ENCODE measurements around the gene GCNT2.

The GCNT2 gene

DNA sequence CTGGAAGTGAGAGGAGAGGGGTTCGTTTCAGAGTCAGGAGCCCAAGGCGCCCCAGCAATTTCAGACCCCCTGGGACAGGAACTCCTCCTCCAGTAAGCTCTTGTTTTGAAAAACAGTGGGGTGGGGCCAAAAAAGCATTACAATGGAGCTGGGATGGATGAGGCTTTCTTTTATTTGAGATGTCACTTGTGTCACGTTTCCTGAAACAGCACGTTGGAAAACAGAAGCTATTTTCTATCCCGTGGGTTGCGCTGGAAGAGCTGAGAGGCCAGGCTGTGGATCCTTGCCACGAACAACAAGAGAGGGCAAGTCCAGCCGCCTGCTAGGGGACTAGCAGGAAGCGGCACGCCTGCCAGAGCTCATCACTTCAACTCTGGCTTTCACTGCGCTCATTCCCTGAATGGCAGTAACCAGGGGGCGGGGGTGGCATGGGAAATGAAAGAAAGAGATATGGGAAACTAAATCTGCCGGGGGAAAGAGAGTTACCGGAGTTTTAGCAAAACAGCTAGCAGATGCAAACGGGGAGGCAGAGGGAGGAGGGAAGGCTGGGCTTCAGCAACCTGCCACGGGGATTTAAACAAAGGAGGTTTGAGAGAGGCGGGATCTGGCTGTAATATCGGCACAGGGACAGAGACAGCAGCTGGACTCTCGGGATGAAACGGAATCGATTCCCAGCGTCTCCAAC, 34.6 kb downstream of the GCNT2 start:
- TF ChIP-seq POLR2A (IDR thresholded peaks at IDR 0.05; ENCODE audit: low read depth, low read length) (no peak), POLR2AphosphoS5 (IDR thresholded peaks at IDR 0.05; ENCODE audit: low read depth, low read length) (no peak), TAF1 (IDR thresholded peaks at IDR 0.05; ENCODE audit: borderline replicate concordance, low read depth, low read length) (no peak)
- DNase-seq (ENCODE audit: insufficient read length) (no peak), FAIRE-seq (no peak)

- no peak for DNase-seq (ENCODE audit: insufficient read length)
- no peak for TF ChIP-seq POLR2AphosphoS5 (IDR thresholded peaks at IDR 0.05; ENCODE audit: low read depth, low read length)
- TF ChIP-seq TAF1 (IDR thresholded peaks at IDR 0.05; ENCODE audit: borderline replicate concordance, low read depth, low read length) = no peak
- TF ChIP-seq POLR2A (IDR thresholded peaks at IDR 0.05; ENCODE audit: low read depth, low read length) = no peak
- FAIRE-seq = no peak
Measured at GRCh38 chr6:10556589-10556988, 35.4 kb downstream of the GCNT2 start.

DNA sequence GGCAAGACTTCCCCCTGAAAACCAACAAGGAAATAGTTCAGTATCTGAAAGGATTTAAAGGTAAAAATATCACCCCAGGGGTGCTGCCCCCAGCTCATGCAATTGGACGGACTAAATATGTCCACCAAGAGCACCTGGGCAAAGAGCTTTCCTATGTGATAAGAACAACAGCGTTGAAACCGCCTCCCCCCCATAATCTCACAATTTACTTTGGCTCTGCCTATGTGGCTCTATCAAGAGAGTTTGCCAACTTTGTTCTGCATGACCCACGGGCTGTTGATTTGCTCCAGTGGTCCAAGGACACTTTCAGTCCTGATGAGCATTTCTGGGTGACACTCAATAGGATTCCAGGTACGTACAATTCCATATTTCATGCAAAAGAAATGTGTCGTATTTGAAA, 35.8 kb downstream of the GCNT2 start:
- no peak for FAIRE-seq
- TF ChIP-seq TAF1 (IDR thresholded peaks at IDR 0.05; ENCODE audit: borderline replicate concordance, low read depth, low read length) (no peak), POLR2AphosphoS5 (IDR thresholded peaks at IDR 0.05; ENCODE audit: low read depth, low read length) (no peak), POLR2A (IDR thresholded peaks at IDR 0.05; ENCODE audit: low read depth, low read length) (no peak)
- no peak for DNase-seq (ENCODE audit: insufficient read length)

DNA sequence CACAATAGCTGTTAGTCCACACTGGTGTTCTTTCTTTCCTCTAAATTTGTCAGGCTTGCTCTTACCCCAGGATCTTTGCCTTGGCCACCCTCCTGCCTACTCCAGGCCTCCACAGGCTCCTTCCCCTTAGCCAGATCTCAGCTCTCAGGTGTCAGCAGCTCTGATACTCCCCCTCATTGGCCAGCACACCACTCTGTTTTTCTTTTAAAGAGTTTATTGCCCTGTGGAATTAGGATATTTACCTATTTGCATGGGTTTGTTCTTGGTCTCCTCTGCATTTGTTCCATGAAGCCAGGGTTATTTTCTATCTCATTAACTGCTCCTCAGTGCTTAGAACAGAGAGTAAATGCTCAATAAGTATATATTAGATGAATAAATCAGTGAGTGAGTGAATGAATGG, 36.8 kb downstream of the GCNT2 start:
- FAIRE-seq (no peak), DNase-seq (ENCODE audit: insufficient read length) (no peak)
- TF ChIP-seq POLR2AphosphoS5 (IDR thresholded peaks at IDR 0.05; ENCODE audit: low read depth, low read length) (no peak), TAF1 (IDR thresholded peaks at IDR 0.05; ENCODE audit: borderline replicate concordance, low read depth, low read length) (no peak), POLR2A (IDR thresholded peaks at IDR 0.05; ENCODE audit: low read depth, low read length) (no peak)

DNA sequence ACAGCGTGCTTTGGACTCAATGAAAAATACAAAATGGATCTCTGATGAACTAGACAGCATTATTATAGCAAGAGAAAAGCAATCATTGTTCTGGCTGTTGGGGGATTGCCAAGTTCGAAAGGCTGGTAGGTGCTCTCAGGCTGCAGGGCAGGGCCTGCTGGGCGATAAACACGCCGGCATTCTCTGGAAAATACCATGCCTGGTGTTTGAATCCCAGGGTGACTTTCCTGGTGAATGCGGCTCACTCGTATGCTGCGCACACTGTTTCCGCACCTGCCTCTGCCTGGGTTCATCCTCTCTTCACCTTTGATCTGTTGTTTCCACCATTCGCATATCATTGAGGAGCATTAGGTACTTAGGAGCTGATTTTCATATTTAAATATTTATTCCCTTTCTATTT, 37.4 kb downstream of the GCNT2 start:
- DNase-seq (ENCODE audit: insufficient read length) (no peak), FAIRE-seq (no peak)
- TF ChIP-seq POLR2A (IDR thresholded peaks at IDR 0.05; ENCODE audit: low read depth, low read length) (no peak), TAF1 (IDR thresholded peaks at IDR 0.05; ENCODE audit: borderline replicate concordance, low read depth, low read length) (no peak), POLR2AphosphoS5 (IDR thresholded peaks at IDR 0.05; ENCODE audit: low read depth, low read length) (no peak)

- FAIRE-seq = no peak
- DNase-seq (ENCODE audit: insufficient read length) = no peak
- TF ChIP-seq POLR2AphosphoS5 (IDR thresholded peaks at IDR 0.05; ENCODE audit: low read depth, low read length) (no peak), TAF1 (IDR thresholded peaks at IDR 0.05; ENCODE audit: borderline replicate concordance, low read depth, low read length) (no peak), POLR2A (IDR thresholded peaks at IDR 0.05; ENCODE audit: low read depth, low read length) (no peak)
Measured at GRCh38 chr6:10559522-10560152, 38.5 kb downstream of the GCNT2 start.

DNA sequence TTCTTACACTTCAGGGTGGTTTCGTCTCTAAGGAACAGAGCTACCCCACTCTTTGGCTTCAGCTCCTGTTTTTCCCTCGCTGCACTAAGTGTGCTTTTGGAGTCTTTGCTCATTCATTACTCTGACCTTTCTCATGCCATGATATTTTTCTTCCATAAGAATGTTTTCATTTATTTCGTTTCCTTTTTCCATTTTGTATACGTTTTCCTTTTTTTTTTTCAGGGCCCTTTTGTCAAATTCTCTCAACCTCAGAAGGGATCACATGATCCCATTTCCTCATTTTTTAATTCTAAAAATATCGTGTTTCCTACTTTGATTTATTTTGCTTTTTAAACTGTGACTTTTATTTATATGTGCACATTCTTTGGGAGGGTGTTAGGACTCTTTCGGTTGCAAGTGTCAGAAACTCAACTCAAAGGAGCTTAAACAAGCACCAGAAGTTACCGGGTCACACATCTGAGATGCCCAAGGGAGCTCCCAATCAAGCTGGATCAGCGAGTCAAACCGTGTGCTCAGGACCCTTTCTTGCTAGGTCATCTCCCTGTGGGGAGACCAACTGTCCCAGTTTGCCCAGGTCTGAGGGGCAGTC, 40.6 kb downstream of the GCNT2 start:
- no peak for FAIRE-seq
- no peak for TF ChIP-seq TAF1 (IDR thresholded peaks at IDR 0.05; ENCODE audit: borderline replicate concordance, low read depth, low read length)
- no peak for TF ChIP-seq POLR2AphosphoS5 (IDR thresholded peaks at IDR 0.05; ENCODE audit: low read depth, low read length)
- TF ChIP-seq POLR2A (IDR thresholded peaks at IDR 0.05; ENCODE audit: low read depth, low read length) = no peak
- DNase-seq (ENCODE audit: insufficient read length) = no peak

DNA sequence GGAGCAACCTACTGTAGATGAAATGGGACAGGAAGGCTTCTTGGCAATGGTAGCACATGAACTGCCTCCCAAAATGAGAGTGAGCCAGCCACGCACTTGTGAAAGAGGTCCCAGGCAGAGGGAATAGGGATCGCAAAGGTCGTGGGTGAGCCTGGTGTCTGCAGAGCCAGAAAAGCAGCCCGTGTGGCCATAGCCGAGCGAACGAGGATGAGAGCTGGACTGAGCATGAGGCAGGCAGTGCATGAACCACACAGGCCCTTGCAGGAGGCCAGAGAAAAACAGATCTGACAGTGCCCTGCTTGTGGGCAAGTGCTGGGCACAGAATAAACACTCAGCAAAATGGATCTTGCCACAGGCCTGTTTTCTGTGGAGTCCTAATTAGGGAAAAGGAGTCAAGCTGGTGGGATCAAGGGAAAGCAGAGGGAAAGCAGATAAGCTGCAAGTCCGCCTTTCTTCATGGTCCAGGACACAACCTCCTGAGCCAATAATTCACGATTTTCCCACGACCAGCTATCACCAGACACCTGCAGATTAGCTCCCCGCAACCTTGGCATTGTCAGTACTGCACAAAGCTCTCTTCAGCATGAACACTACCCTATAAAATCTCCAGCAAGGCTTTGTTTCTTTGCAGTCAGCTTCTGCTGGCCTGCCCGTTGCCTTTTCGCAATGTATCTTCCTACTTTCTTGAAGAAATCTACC, 44.0 kb downstream of the GCNT2 start:
- FAIRE-seq = no peak
- no peak for DNase-seq (ENCODE audit: insufficient read length)
- TF ChIP-seq TAF1 (IDR thresholded peaks at IDR 0.05; ENCODE audit: borderline replicate concordance, low read depth, low read length) (no peak), POLR2A (IDR thresholded peaks at IDR 0.05; ENCODE audit: low read depth, low read length) (no peak), POLR2AphosphoS5 (IDR thresholded peaks at IDR 0.05; ENCODE audit: low read depth, low read length) (no peak)

DNA sequence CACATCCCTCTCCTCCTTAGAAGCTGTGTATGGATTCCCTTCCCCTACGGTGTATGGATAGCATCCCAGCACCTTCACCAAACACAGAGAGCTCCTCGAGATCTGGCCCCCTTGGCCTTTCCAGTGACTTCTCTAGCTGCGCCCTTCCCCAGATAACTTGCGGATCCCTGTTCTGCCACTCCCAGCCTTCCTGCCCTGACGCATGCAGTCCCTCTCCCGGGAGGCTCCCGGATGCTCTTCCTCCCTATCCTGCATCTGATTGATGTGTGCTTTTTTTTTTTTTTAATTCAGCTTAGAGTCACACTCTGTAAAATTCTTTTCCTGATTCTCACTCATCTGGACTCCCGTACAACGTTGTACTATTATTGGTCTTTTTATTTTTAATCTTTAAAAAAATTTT, 44.8 kb downstream of the GCNT2 start:
- DNase-seq (ENCODE audit: insufficient read length) = no peak
- no peak for FAIRE-seq
- TF ChIP-seq POLR2A (IDR thresholded peaks at IDR 0.05; ENCODE audit: low read depth, low read length) (no peak), TAF1 (IDR thresholded peaks at IDR 0.05; ENCODE audit: borderline replicate concordance, low read depth, low read length) (no peak), POLR2AphosphoS5 (IDR thresholded peaks at IDR 0.05; ENCODE audit: low read depth, low read length) (no peak)

GRCh38 chr6:10567256-10568026, 46.3 kb downstream of the GCNT2 start:
- TF ChIP-seq TAF1 (IDR thresholded peaks at IDR 0.05; ENCODE audit: borderline replicate concordance, low read depth, low read length) (no peak), POLR2A (IDR thresholded peaks at IDR 0.05; ENCODE audit: low read depth, low read length) (no peak), POLR2AphosphoS5 (IDR thresholded peaks at IDR 0.05; ENCODE audit: low read depth, low read length) (no peak)
- DNase-seq (ENCODE audit: insufficient read length) (no peak), FAIRE-seq (no peak)
